PC-3 (cell line): ENCODE data around the gene CBL. TPM values are rescaled to one million over a fixed set of nuclear protein-coding genes. Genes with fewer than 3 reads are reported as not detected.

ENCODE experiments used
- ATAC-seq: fragments of 200-7000 bp; cut with Tn5 transposase; 2 replicates; pipeline ENCODE4 v1.9.1; 2020; ENCODE audit warnings: mild to moderate bottlenecking, moderate library complexity
- BruUV-seq: library from RNA; stranded (reverse); fragments of 400-500 nt; replicated peaks from 2 replicates; lab custom pipeline; 2021; lab: Mats Ljungman, UMichigan
- CTCF ChIA-PET: fragments of 300-600 bp; sonication (Branson Sonifier 250); formaldehyde crosslinking; loops from one replicate; lab custom pipeline; 2022; ENCODE audit warnings: antibody characterized with exemption; lab: Charles Lee
- POLR2A ChIA-PET: fragments of 300-600 bp; sonication (Branson Sonifier 250); formaldehyde crosslinking; loops from one replicate; lab custom pipeline; 2022; ENCODE audit warnings: antibody characterized with exemption; ENCODE audit not compliant: unreplicated experiment; lab: Charles Lee
- DNase-seq: peaks from one replicate; pipeline ENCODE4 v3.0.0-alpha.2; 2015
- H2AFZ ChIP-seq: fragments of 300-600 bp; sonication (generic); 2 replicates; pipeline ENCODE4 v1.6.0; 2016; ENCODE audit warnings: antibody characterized with exemption, low read length
- H3F3A ChIP-seq: fragments of 300-600 bp; sonication (generic); one replicate; pipeline ENCODE4 v1.6.0; 2017; ENCODE audit warnings: antibody characterized with exemption, low read length, control low read depth, mild to moderate bottlenecking; ENCODE audit not compliant: unreplicated experiment
- H3K27ac ChIP-seq: fragments of 300-600 bp; sonication (generic); 2 replicates; pipeline ENCODE4 v1.5.1; 2016; ENCODE audit warnings: mild to moderate bottlenecking, low read length
- H3K27me3 ChIP-seq: fragments of 300-600 bp; sonication (generic); 2 replicates; pipeline ENCODE4 v1.6.1; 2016; ENCODE audit warnings: low read length, mixed read lengths
- H3K36me3 ChIP-seq: fragments of 300-600 bp; sonication (generic); 2 replicates; pipeline ENCODE4 v1.6.1; 2016; ENCODE audit warnings: low read depth, mixed run types, low read length, mixed read lengths
- H3K4me1 ChIP-seq: fragments of 300-600 bp; sonication (generic); 2 replicates; pipeline ENCODE4 v1.5.1; 2016; ENCODE audit warnings: low read length; ENCODE audit not compliant: insufficient read depth
- H3K4me2 ChIP-seq: fragments of 300-600 bp; sonication (generic); 2 replicates; pipeline ENCODE4 v1.6.0; 2016; ENCODE audit warnings: low read length
- H3K4me3 ChIP-seq: fragments of 300-600 bp; sonication (generic); 2 replicates; pipeline ENCODE4 v1.5.1; 2016; ENCODE audit warnings: mild to moderate bottlenecking, low read length, mixed read lengths
- H3K79me2 ChIP-seq: fragments of 300-600 bp; sonication (generic); 2 replicates; pipeline ENCODE4 v1.6.1; 2017; ENCODE audit warnings: low read length, mixed read lengths
- H3K9ac ChIP-seq: fragments of 300-600 bp; sonication (generic); 2 replicates; pipeline ENCODE4 v1.6.0; 2016; ENCODE audit warnings: mild to moderate bottlenecking, low read length
- H3K9me2 ChIP-seq: fragments of 300-600 bp; sonication (generic); replicated peaks from 2 replicates; pipeline ENCODE4 v1.6.1; 2016; ENCODE audit warnings: mixed run types, low read length, mixed read lengths
- H3K9me3 ChIP-seq: fragments of 300-600 bp; sonication (generic); 2 replicates; pipeline ENCODE4 v1.6.1; 2016; ENCODE audit warnings: low read length, mixed read lengths
- H4K20me1 ChIP-seq: fragments of 300-600 bp; sonication (generic); 2 replicates; pipeline ENCODE4 v1.6.1; 2016; ENCODE audit warnings: low read length, mixed read lengths
- EZH2 ChIP-seq: fragments of 300-600 bp; sonication (generic); IDR thresholded peaks from one replicate; pipeline ENCODE4 v1.6.1; 2017; ENCODE audit warnings: antibody characterized with exemption, mild to moderate bottlenecking, low read length; ENCODE audit not compliant: unreplicated experiment
- EZH2phosphoT487 ChIP-seq: fragments of 300-600 bp; sonication (generic); IDR thresholded peaks from 2 replicates; pipeline ENCODE4 v1.6.1; 2018; ENCODE audit warnings: mild to moderate bottlenecking, antibody characterized with exemption, low read length, borderline replicate concordance
- intact Hi-C: fragments of 100-400 bp; cut with micrococcal nuclease; formaldehyde crosslinking; loops from 2 replicates; pipeline ENCODE4 v1.9.0; 2023
- total RNA-seq: library from RNA; depleted of rRNA; stranded (reverse); fragments of >200 nt; gene quantifications from 2 replicates; pipeline ENCODE4 v1.2.3, GENCODE V29; 2014
- TF ChIP-seq, protein P1 (sequence below): fragments of 300-600 bp; sonication (generic); conservative IDR thresholded peaks from 2 replicates; pipeline ENCODE4 v1.5.1; 2017; ENCODE audit warnings: antibody characterized with exemption, low read depth, mild to moderate bottlenecking, low read length

Gene CBL
- total RNA-seq, 1 experiment from 2014 or later = 11.4 TPM

- CTCF ChIA-PET = no interaction called here
- no TSS peak for BruUV-seq
- no peaks in the 10 kb centered on the region for H3F3A ChIP-seq
- no peak overlapping the region for H3K27ac ChIP-seq
- no peaks in the 10 kb centered on the region for H3K9me3 ChIP-seq
- H3K27me3 ChIP-seq = no peaks in the 10 kb centered on the region
- no peak overlapping the region for H3K4me2 ChIP-seq
- no peaks in the 10 kb centered on the region; the same call in 1 of the 2 replicates for H3K36me3 ChIP-seq
- no peak overlapping the region for H3K4me3 ChIP-seq
- H3K4me1 ChIP-seq = peaks cover 4% of the 10 kb centered on the region; the same call in 1 of the 2 replicates
- H4K20me1 ChIP-seq = 0 out of 2 replicates have a peak, but pooled peaks cover 4% of the 10 kb centered on the region
- intact Hi-C loops = no loop called here
- POLR2A ChIA-PET = no interaction called here
- no peak for ATAC-seq
- peaks cover 19% of the 10 kb centered on the region; the same call in 1 of the 2 replicates for H3K79me2 ChIP-seq
- TF ChIP-seq EZH2 (no peak), EZH2phosphoT487 (no peak)
- TF ChIP-seq, protein P1, sequence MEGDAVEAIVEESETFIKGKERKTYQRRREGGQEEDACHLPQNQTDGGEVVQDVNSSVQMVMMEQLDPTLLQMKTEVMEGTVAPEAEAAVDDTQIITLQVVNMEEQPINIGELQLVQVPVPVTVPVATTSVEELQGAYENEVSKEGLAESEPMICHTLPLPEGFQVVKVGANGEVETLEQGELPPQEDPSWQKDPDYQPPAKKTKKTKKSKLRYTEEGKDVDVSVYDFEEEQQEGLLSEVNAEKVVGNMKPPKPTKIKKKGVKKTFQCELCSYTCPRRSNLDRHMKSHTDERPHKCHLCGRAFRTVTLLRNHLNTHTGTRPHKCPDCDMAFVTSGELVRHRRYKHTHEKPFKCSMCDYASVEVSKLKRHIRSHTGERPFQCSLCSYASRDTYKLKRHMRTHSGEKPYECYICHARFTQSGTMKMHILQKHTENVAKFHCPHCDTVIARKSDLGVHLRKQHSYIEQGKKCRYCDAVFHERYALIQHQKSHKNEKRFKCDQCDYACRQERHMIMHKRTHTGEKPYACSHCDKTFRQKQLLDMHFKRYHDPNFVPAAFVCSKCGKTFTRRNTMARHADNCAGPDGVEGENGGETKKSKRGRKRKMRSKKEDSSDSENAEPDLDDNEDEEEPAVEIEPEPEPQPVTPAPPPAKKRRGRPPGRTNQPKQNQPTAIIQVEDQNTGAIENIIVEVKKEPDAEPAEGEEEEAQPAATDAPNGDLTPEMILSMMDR = no peak
- no peak overlapping the region for H3K9ac ChIP-seq
- no peaks in the 10 kb centered on the region for H3K9me2 ChIP-seq
- no peak for DNase-seq
- H2AFZ ChIP-seq = no peak overlapping the region
Measured at GRCh38 chr11:119258180-119258579, 52.0 kb downstream of the CBL start.

- CTCF ChIA-PET = no interaction called here
- POLR2A ChIA-PET = no interaction called here
- no peak overlapping the region for H3K27ac ChIP-seq
- H3K36me3 ChIP-seq = no peaks in the 10 kb centered on the region; the same call in 1 of the 2 replicates
- no peak for DNase-seq
- H2AFZ ChIP-seq = no peak overlapping the region
- H3K9ac ChIP-seq = no peak overlapping the region
- no peak for ATAC-seq
- intact Hi-C loops = no loop called here
- H3F3A ChIP-seq = no peaks in the 10 kb centered on the region
- peaks cover 27% of the 10 kb centered on the region; the same call in 1 of the 2 replicates for H3K79me2 ChIP-seq
- no peaks in the 10 kb centered on the region for H3K9me3 ChIP-seq
- no peak overlapping the region for H3K4me3 ChIP-seq
- no peak for TF ChIP-seq EZH2
- TF ChIP-seq, protein P1 = no peak
- TF ChIP-seq EZH2phosphoT487 = no peak
- 0 out of 2 replicates have a peak, but pooled peaks cover 4% of the 10 kb centered on the region for H4K20me1 ChIP-seq
- no peaks in the 10 kb centered on the region for H3K27me3 ChIP-seq
- H3K9me2 ChIP-seq = no peaks in the 10 kb centered on the region
- H3K4me1 ChIP-seq = peaks cover 4% of the 10 kb centered on the region; the same call in 1 of the 2 replicates
- H3K4me2 ChIP-seq = no peak overlapping the region
- BruUV-seq = no TSS peak
Measured at GRCh38 chr11:119258983-119259382, 52.8 kb downstream of the CBL start.

DNA sequence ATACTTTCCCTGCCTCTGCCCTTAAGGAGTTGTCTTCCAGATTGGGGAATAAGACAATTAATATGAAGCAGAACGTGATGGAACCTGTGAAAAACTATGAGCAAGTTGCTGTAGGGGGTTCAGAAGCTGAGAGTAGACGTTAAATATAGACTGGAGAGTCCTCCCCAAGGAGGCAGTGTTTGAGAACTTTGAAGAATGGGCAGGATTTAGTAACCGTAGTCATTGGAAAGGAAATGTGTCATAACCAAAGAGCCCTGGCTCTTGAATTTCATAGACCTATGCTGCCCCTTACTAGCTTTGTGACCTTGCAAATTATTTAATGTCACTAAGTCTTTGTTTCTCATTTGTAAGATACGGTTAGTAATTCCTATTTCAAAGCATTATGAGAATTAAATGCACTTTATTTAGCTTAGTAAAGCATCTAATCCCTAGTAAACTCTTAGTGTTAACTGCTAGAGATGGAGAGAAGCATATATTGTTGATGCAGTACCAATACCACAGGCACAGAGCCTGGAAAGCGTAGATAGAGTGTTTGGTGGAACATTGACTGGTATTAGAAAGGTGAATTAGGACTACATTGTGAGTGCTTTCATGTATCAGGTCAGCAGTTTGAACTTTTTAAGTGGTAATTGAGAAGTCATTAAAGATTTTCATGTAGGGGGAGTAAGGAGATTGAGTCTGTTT, 56.7 kb downstream of the CBL start:
- Histone ChIP-seq H3K79me2 (peaks cover 26% of the 10 kb centered on the region; the same call in 1 of the 2 replicates), H3K27ac (no peak overlapping the region), H3K9me2 (no peaks in the 10 kb centered on the region), H3F3A (no peaks in the 10 kb centered on the region), H3K36me3 (no peaks in the 10 kb centered on the region), H3K9ac (no peak overlapping the region), H4K20me1 (0 out of 2 replicates have a peak, but pooled peaks cover 4% of the 10 kb centered on the region), H3K4me2 (no peak overlapping the region), H3K4me3 (no peak overlapping the region), H3K27me3 (no peaks in the 10 kb centered on the region), H3K9me3 (no peaks in the 10 kb centered on the region), H3K4me1 (peaks cover 4% of the 10 kb centered on the region; the same call in 1 of the 2 replicates), H2AFZ (no peak overlapping the region)
- peak; percentile 33 for DNase-seq
- CTCF ChIA-PET = no interaction called here
- ATAC-seq = peak; percentile 66
- no TSS peak for BruUV-seq
- TF ChIP-seq EZH2 = no peak
- TF ChIP-seq EZH2phosphoT487 = no peak
- TF ChIP-seq, protein P1 = peak; percentile 33
- intact Hi-C loops = no loop called here
- POLR2A ChIA-PET = no interaction called here
